Measurements from ENCODE around the gene DPF3.

DPF3 gene

GRCh38 chr14:72653026-72653425, 240.9 kb downstream of the DPF3 start:
- TF ChIP-seq CTCF (IDR thresholded peaks at IDR 0.05; ENCODE audit: borderline replicate concordance, insufficient read depth, low read depth, low read length), result no peak
- H3K4me3 ChIP-seq (ENCODE audit: low read depth, low read length), result no peak overlapping the region

GRCh38 chr14:72652179-72652578, 241.7 kb downstream of the DPF3 start:
- H3K4me3 ChIP-seq (ENCODE audit: low read depth, low read length), result no peak overlapping the region
- TF ChIP-seq CTCF (IDR thresholded peaks at IDR 0.05; ENCODE audit: borderline replicate concordance, insufficient read depth, low read depth, low read length), result no peak

GRCh38 chr14:72651714-72652113, 242.2 kb downstream of the DPF3 start:
- no peak for TF ChIP-seq CTCF (IDR thresholded peaks at IDR 0.05; ENCODE audit: borderline replicate concordance, insufficient read depth, low read depth, low read length)
- no peak overlapping the region for H3K4me3 ChIP-seq (ENCODE audit: low read depth, low read length)

DNA sequence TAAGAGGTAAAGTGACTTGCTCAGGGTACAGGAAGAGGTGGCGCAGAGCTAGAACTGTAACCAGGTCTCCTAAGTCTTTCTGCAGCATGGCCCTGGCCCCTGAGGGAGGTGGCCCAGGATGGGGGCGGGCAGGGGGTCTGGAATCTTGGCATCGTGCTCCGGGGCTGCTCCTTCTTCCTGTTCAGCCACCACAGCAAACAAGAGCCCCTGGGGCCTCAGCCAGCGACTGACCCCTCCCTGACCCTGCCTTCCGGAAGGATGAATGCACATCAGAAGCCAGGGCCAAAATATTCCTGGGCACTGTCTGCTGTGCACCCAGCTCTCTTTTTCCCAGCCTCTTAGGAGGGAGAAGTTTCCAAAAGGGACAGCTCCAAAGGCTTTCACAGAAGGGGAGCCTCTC, 242.8 kb downstream of the DPF3 start:
- no peak for TF ChIP-seq CTCF (IDR thresholded peaks at IDR 0.05; ENCODE audit: borderline replicate concordance, insufficient read depth, low read depth, low read length)
- H3K4me3 ChIP-seq (ENCODE audit: low read depth, low read length), result no peak overlapping the region

DNA sequence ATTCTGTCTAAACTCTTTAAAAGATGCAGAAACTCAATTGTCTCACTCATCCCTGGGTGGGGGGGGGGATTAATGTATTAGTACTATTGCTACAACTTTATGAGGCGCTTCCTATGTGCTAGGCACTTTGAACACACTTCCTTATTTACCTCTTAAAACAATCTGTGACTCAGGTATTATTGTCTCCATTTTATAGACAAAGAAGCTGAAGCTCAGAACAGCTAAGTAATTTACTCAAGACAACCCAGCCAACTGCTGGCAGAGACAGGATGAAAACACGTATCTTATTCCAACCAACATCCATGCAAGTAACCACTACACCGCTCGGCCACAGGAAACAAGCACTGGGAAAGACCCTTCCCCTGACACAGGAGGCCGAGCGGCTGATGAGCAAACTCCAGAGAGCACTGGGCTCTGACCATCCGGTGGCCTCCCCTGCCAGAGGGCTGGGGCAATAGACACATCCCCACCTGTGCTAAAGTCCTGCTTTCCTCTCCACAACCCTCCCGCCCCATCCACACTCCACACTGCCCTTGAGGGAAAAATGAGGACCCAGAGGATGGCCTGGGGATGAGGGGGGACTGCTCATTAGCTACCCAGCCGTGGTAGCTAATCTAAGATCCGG, 244.2 kb downstream of the DPF3 start:
- no peak overlapping the region for H3K4me3 ChIP-seq (ENCODE audit: low read depth, low read length)
- TF ChIP-seq CTCF (IDR thresholded peaks at IDR 0.05; ENCODE audit: borderline replicate concordance, insufficient read depth, low read depth, low read length), result no peak

DNA sequence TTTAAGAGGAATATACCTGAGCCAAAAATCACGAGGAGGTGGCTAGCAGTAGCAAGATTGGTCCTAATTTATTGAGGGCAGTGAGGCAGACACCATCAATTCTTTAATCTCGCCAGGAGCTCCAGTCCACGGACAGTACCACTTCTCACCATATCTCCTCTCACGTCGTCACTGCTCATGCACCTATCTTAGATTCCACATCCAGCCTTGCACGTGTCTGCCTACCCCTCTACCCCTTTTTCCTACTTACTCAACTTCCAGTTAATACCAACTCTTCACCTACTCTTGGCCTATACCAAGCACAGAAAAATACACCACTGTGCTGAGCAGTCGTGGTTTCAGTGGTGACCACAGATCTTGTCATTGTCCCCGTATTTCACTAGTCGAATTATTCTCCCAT, 246.1 kb downstream of the DPF3 start:
- TF ChIP-seq CTCF (IDR thresholded peaks at IDR 0.05; ENCODE audit: borderline replicate concordance, insufficient read depth, low read depth, low read length), result no peak
- H3K4me3 ChIP-seq (ENCODE audit: low read depth, low read length), result no peak overlapping the region

GRCh38 chr14:72646861-72647528, 246.9 kb downstream of the DPF3 start:
- TF ChIP-seq CTCF (IDR thresholded peaks at IDR 0.05; ENCODE audit: borderline replicate concordance, insufficient read depth, low read depth, low read length), result no peak
- no peak overlapping the region for H3K4me3 ChIP-seq (ENCODE audit: low read depth, low read length)
